ENCODE measurements around the gene APP. TPM values are rescaled to one million over a fixed set of nuclear protein-coding genes. Genes with fewer than 3 reads are reported as not detected.

The APP gene
- total RNA-seq, 3 donors from 2014 or later (not counting 1 experiment from before 2014, with no cell fraction given), result 5.1 to 10.6 (median 7.8) TPM

DNA sequence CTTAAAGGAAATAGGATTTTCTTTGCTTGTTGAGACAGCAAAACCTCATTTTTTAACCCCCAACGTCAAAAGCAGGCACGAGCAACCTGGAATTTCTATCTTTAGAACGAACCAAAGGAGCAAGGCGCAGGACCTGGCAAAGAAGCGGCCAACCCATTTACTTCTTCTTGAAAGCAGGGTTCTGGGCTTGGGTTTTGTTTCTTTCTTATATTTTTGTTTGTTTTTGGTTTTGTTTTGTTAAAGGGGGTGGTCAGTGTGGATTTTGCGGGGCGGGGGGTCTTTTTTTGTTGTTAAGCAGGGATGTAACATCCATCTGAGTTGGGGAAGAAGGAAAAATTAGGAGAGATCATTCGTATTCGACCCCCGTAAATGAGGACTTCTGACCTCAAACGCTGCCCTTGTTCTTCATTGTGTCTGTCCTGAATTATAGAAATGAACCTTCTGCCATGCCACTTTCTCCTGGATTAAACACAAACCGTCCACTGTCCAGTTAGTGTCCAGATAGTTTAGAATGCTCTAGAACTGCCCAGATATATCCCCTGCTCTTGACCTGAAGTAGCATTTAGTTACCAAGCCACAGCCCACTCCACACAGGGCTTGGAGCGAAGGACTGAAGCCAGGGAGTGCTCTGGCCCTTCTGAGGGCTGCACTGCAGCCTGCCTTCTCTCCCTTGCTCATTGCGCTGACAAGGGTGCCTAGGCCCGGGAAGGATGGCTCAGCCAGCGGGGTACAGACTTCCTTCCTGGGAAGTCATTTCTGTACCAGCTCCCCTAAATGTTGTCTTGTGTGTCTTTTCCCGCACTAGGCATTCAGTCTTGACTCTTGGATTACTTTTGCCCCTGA, 909 bp upstream of the APP start:
- intact Hi-C loops (cut with micrococcal nuclease), result loop anchor here (5.0 kb wide), 1 partner anchor 289 kb away; no protein-coding TSS in a partner anchor
- no peak for ATAC-seq
- TF ChIP-seq, protein P1, sequence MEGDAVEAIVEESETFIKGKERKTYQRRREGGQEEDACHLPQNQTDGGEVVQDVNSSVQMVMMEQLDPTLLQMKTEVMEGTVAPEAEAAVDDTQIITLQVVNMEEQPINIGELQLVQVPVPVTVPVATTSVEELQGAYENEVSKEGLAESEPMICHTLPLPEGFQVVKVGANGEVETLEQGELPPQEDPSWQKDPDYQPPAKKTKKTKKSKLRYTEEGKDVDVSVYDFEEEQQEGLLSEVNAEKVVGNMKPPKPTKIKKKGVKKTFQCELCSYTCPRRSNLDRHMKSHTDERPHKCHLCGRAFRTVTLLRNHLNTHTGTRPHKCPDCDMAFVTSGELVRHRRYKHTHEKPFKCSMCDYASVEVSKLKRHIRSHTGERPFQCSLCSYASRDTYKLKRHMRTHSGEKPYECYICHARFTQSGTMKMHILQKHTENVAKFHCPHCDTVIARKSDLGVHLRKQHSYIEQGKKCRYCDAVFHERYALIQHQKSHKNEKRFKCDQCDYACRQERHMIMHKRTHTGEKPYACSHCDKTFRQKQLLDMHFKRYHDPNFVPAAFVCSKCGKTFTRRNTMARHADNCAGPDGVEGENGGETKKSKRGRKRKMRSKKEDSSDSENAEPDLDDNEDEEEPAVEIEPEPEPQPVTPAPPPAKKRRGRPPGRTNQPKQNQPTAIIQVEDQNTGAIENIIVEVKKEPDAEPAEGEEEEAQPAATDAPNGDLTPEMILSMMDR (IDR thresholded peaks at IDR 0.05), result no peak
- Histone ChIP-seq H3K4me1 (ENCODE audit: control insufficient read depth, insufficient read depth, low read length) (peaks cover 22% of the 10 kb centered on the region), H3K27ac (ENCODE audit: low read length) (no peak overlapping the region), H3K4me3 (ENCODE audit: low read length) (peak overlapping the region; percentile 12), H3K36me3 (ENCODE audit: control insufficient read depth, insufficient read depth, low read length) (no peaks in the 10 kb centered on the region), H3K27me3 (ENCODE audit: control insufficient read depth, insufficient read depth, low read length) (peaks cover 8% of the 10 kb centered on the region), H3K9me3 (ENCODE audit: control insufficient read depth, insufficient read depth, low read length) (no peaks in the 10 kb centered on the region)
- H3K36me3 Mint-ChIP-seq, result no peaks in the 10 kb centered on the region
- peaks cover 20 to 27% of the 10 kb centered on the region in 2 donors for H3K4me1 Mint-ChIP-seq
- no peaks in the 10 kb centered on the region for H3K9me3 Mint-ChIP-seq
- H3K4me3 Mint-ChIP-seq, result peak overlapping the region; percentile 73
- 65% methylated on average over 17 of the region's 17 CpGs for WGBS (ENCODE audit: insufficient coverage)
- no peak for DNase-seq
- no peak overlapping the region for H3K27ac Mint-ChIP-seq
- H3K27me3 Mint-ChIP-seq (ENCODE audit: low read depth in 2 of 2), result peaks cover 40 to 51% of the 10 kb centered on the region in 2 donors

DNA sequence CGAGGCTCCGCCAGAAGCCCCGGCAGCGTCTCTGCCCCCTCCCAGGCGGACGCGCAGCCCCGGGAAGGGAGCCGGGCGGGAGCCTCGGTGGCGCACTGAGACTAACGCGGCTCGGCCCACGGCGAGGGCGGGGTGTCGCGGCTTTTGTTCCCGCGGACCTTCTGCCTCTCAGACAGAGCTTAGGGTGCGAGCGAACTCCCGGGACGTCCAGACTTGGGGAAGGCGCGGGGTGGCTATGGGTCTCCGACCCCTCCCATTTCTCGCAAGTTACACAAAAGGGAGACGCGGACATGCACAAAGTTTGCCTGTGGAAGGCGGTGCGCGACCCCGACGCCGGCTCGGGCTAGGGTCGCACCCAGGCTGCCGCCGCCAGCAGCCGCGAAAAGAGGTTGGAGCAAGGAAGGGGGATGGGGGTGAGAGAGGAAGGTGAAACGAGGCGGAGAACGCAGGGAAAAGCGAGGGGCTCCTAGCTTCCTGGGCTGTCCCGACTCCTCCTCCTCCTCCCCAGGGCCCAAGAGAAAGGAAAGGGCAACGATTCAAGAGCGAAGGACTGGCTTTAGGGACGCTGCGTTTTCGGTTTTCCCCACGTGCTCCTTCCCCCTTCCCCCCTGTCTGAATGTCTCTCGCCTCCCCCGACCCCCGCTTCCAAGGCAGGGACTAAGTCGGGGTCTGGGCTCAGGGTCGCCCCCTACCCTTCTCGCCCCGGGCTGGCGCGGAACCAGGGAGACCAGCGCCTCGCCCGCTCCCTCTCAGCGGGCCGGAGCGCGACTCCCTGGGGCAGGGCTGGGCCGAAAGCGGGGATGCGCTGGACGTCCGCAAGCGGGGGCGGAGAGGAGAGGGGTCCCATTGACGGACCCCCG, 729 bp downstream of the APP start:
- TF ChIP-seq, protein P1 (IDR thresholded peaks at IDR 0.05), result no peak
- no peaks in the 10 kb centered on the region for H3K36me3 Mint-ChIP-seq
- WGBS (ENCODE audit: insufficient coverage), result under 1% methylated on average over 77 of the region's 80 CpGs
- Histone ChIP-seq H3K27ac (ENCODE audit: low read length) (no peak overlapping the region), H3K4me3 (ENCODE audit: low read length) (peak overlapping the region; percentile 53), H3K9me3 (ENCODE audit: control insufficient read depth, insufficient read depth, low read length) (no peaks in the 10 kb centered on the region), H3K27me3 (ENCODE audit: control insufficient read depth, insufficient read depth, low read length) (peaks cover 8% of the 10 kb centered on the region), H3K36me3 (ENCODE audit: control insufficient read depth, insufficient read depth, low read length) (no peaks in the 10 kb centered on the region), H3K4me1 (ENCODE audit: control insufficient read depth, insufficient read depth, low read length) (peaks cover 22% of the 10 kb centered on the region)
- peak overlapping the region; percentile 84 for H3K4me3 Mint-ChIP-seq
- H3K9me3 Mint-ChIP-seq, result no peaks in the 10 kb centered on the region
- peak; percentile 16 to 55 for DNase-seq
- intact Hi-C loops (cut with micrococcal nuclease), result loop anchor here (5.0 kb wide), 1 partner anchor 288 kb away; no protein-coding TSS in a partner anchor
- peak overlapping the region in 1 of 2 donors; percentile 33 for H3K27ac Mint-ChIP-seq
- H3K4me1 Mint-ChIP-seq, result peaks cover 20 to 27% of the 10 kb centered on the region in 2 donors
- ATAC-seq, result peak; percentile 20 to 27 (median 22)
- peaks cover 43 to 63% of the 10 kb centered on the region in 2 donors for H3K27me3 Mint-ChIP-seq (ENCODE audit: low read depth in 2 of 2)

DNA sequence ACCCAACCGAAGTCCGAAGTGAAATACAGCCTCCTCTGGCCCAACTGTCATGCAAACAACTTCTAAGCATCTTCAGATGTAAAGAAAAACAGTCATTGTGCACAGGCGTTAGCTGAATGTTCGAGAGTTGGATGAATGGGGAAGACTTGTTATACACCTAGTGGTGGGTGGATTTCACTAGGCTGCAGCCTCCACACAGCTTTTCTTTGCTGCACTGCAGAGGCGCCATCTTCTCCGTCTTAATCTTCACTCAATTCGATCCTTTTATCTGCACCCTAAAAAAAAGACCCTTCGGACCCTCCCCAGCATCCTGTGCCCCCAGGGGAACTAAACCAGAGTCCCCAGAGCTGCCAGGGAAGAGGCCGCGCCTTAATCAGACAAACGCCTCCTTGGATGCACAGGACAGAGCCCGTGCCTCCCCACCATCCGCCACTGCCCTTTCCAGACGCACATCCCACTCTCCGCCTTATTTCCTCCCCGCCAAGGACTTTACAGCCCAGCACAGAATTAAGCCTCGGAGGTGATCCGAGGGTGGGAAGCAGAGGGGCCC, 1.4 kb downstream of the APP start:
- no peak overlapping the region for H3K27ac ChIP-seq (ENCODE audit: low read length)
- H3K4me1 ChIP-seq (ENCODE audit: control insufficient read depth, insufficient read depth, low read length), result peaks cover 22% of the 10 kb centered on the region
- H3K27me3 ChIP-seq (ENCODE audit: control insufficient read depth, insufficient read depth, low read length), result peaks cover 8% of the 10 kb centered on the region
- H3K27me3 Mint-ChIP-seq (ENCODE audit: low read depth in 2 of 2), result peaks cover 40 to 58% of the 10 kb centered on the region in 2 donors
- H3K4me1 Mint-ChIP-seq, result peaks cover 20 to 27% of the 10 kb centered on the region in 2 donors
- no peaks in the 10 kb centered on the region for H3K36me3 Mint-ChIP-seq
- no peaks in the 10 kb centered on the region for H3K9me3 Mint-ChIP-seq
- H3K27ac Mint-ChIP-seq, result peak overlapping the region in 1 of 2 donors; percentile 33
- TF ChIP-seq, protein P1 (IDR thresholded peaks at IDR 0.05), result no peak
- H3K4me3 ChIP-seq (ENCODE audit: low read length), result peak overlapping the region; percentile 53
- no peaks in the 10 kb centered on the region for H3K36me3 ChIP-seq (ENCODE audit: control insufficient read depth, insufficient read depth, low read length)
- DNase-seq (peak in 1 of 2 donors; percentile 73), ATAC-seq (no peak)
- WGBS (ENCODE audit: insufficient coverage), result 2% methylated on average over 17 of the region's 18 CpGs
- no peaks in the 10 kb centered on the region for H3K9me3 ChIP-seq (ENCODE audit: control insufficient read depth, insufficient read depth, low read length)
- H3K4me3 Mint-ChIP-seq, result peak overlapping the region; percentile 84
- intact Hi-C loops (cut with micrococcal nuclease), result no loop called here
